ENCODE measurements around the gene NPM1.

The NPM1 gene

DNA sequence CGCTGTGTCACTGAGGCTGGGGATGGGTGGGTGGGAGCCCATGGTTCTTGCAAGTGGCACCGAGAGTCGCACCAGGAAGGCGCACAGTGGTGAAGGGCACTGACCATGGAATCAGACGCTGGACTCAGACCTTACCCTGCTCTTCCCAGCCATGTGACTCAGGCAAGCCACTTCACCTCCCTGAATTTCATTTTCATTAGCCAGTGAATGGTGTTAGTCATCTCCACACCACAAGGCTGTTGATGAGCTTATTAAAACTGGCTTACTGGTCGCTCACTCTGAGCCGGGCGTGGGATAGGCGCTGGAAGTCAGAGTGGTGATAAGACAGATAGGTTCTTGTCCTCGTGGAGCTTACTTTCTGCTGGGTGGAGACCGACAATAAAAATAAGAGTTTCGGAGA is 56.9 kb downstream of the NPM1 start:
- TF ChIP-seq CTCF (IDR thresholded peaks at IDR 0.05; ENCODE audit: control insufficient read depth, extremely low read depth, insufficient read depth), result no peak
- no peak overlapping the region for H3K4me3 ChIP-seq (ENCODE audit: low read depth, low read length)
- no peak for DNase-seq (ENCODE audit: low read depth)

DNA sequence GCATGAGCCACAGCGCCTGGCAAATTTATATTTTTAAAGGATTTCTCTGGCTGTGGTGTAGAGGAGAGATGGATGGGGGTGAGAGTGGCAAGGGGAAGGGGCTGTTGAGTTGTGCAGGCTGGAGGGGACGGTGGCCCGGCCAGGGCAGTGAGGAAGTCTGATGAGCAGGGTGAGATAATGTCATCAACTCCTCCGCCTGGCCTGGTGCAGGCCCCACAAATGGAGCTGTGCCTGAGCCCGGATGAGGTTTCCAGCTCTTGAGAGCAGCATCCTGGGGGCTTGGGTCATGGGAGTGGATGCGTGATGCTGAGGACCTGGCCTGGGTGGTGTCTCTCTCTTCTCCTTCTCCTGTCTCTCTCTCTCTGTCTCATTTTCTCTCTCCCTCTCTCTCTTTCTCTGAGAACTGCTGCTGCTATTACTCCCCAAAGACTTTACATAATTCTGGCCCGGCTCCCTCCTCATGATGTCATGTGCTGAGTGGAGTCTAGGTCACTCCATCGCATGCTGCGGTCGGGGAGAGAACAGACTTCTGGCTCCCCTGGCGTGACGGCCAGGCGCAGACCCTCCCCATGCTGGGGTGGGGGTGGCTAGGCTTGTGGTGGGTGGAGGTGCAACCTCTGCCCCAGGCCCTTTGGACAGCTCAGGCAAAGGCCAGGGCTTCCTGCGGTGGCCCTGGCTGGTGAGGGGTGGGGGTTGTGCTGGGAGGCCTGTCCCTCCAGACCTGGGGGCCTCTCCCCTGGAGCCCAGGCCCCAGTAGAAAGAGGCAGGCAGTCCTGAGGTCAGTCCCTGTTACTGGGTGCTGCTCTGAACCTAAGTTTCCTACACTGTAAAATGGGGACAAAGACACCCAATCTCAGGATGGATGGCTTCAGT is 58.2 kb downstream of the NPM1 start:
- DNase-seq (ENCODE audit: low read depth), result no peak
- TF ChIP-seq CTCF (IDR thresholded peaks at IDR 0.05; ENCODE audit: control insufficient read depth, extremely low read depth, insufficient read depth), result no peak
- H3K4me3 ChIP-seq (ENCODE audit: low read depth, low read length), result no peak overlapping the region

DNA sequence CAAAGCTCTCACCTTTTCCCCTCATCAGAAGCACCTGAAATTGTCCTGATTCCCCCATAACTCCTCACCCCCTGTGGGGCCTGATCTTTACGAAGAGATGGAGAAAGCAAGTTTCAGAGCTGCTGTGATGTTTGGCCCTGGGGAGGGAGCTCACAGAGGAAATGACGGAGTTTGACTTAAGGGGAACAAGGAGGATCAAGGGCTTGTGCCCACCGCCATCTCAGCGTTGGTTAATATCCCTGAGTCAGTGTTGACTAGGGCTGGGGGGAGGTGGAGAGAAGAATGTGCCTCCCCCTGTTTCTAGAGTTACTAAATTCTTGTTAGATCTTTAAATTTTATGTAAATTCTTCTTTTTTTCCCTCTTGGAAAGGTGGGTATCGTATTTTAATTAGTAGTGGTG is 59.6 kb downstream of the NPM1 start:
- TF ChIP-seq CTCF (IDR thresholded peaks at IDR 0.05; ENCODE audit: control insufficient read depth, extremely low read depth, insufficient read depth), result no peak
- H3K4me3 ChIP-seq (ENCODE audit: low read depth, low read length), result no peak overlapping the region
- DNase-seq (ENCODE audit: low read depth), result no peak

GRCh38 chr5:171449426-171449825 is 61.8 kb downstream of the NPM1 start:
- no peak for DNase-seq (ENCODE audit: low read depth)
- H3K4me3 ChIP-seq (ENCODE audit: low read depth, low read length), result no peak overlapping the region
- no peak for TF ChIP-seq CTCF (IDR thresholded peaks at IDR 0.05; ENCODE audit: control insufficient read depth, extremely low read depth, insufficient read depth)

- no peak for DNase-seq (ENCODE audit: low read depth)
- TF ChIP-seq CTCF (IDR thresholded peaks at IDR 0.05; ENCODE audit: control insufficient read depth, extremely low read depth, insufficient read depth), result no peak
- no peak overlapping the region for H3K4me3 ChIP-seq (ENCODE audit: low read depth, low read length)
These were observed 63.0 kb downstream of the NPM1 start for GRCh38 chr5:171450423-171451331.

DNA sequence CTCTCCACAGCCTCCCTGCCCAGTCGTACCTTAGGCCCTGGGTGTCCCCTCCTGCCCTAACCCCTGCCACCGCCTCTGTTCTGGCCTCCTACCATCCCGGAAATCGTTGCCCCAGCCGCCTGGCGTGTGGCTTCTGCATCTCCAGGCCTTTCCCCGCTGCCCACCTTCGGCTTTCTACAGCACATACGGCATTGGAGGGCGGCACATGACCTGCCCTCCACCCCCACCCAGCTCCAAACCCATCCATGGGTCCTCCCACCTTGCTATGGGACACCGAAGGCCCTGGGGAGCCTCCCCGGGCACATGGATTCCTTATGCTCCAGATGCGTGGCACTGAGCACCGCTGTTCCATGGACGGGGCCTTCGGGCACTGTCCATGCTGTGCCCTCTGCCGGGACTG is 63.8 kb downstream of the NPM1 start:
- TF ChIP-seq CTCF (IDR thresholded peaks at IDR 0.05; ENCODE audit: control insufficient read depth, extremely low read depth, insufficient read depth), result no peak
- DNase-seq (ENCODE audit: low read depth), result no peak
- no peak overlapping the region for H3K4me3 ChIP-seq (ENCODE audit: low read depth, low read length)
